Right lobe of liver (tissue), 4 donors: ENCODE data around the gene DPAGT1.
A peak's percentile ranks its signal among the peaks of the same experiment; 100 is the strongest.

Experiments
- CTCF ChIP-seq, 4 donors: fragments of 200-600 bp in 3 of 4; fragments of 450-650 bp in 1 of 4; IDR thresholded peaks; one replicate each; pipeline versions ENCODE4 v1.5.1 to v1.8.0; 2016 to 2022; ENCODE audit warnings: antibody characterized with exemption in 4 of 4, mild to moderate bottlenecking in 2 of 4
- POLR2A ChIP-seq: fragments of 450-650 bp; IDR thresholded peaks from one replicate; pipeline ENCODE4 v1.6.1; 2017; ENCODE audit warnings: antibody characterized with exemption, mild to moderate bottlenecking
- donor health status: DM: no; HTN: no; CAD: no.
- donor health status: DM: no; HTN: no; CAD: no.
- donor health status: DM: no; HTN: yes; CAD: no.

DNA sequence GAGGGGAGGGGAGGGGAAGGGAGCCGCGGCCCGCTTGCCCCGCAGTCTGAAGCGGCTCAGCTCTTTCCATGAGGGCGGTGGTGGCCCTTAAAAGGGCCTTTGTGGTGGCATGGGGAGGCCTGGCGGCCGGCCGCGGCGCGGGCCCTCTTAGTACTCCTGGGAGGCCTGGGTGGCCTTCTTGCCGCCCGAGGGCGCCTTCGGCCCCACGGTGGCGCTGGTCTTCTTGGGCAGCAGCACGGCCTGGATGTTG lies 6.9 kb downstream of the DPAGT1 start:
- TF ChIP-seq POLR2A (no peak), CTCF (IDR thresholded peaks at IDR 0.05) (peak; percentile 64 to 73 (median 66))
